Stimulated activated CD4-positive, alpha-beta T cell treated with anti-CD3 and anti-CD28 coated beads, Interleukin-2, amount 100 ng/mL, for 24 hours (primary cell): ENCODE results near the gene TMEM86A.

ENCODE experiments used
- DNase-seq, 2 donors: peaks; one replicate each; pipeline ENCODE4 v3.0.0-alpha.2; 2020

Gene TMEM86A

DNA sequence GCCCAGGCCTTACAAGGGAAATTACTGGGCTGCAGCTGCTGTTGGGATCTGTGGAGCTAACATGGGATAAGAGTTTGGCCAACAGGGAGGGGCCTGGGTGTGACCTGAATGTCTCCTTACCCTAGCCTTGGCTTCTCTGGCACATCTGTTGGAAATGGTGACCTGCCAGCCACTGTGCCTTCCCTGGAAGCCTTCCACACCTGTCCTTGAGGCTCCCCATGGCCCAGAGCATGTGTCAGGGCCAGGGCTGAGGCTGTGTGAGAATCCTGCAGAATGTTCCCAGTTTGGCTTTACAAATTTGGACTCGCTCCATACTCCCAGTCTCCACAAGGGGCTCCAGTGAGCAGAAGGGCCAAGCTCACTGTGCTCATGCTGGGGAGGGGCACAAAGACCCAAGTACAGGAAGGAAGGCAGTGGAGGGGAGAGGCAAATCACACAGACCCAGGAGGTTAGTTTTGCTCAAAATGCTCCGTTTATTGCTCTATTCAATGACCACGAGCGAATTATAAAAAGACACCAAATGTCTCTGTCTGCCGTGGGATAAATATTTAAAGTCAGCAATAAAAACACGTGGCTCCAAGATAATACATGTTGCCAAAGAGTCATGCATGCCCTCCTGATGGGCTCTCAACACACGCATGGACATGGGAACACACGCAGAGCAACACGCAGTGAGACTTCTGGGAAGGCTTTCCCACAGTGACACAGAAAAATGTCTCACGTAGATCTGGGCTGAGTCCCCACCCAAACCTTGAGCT, 29.1 kb downstream of the TMEM86A start:
- peak; percentile 60 to 66 for DNase-seq

DNA sequence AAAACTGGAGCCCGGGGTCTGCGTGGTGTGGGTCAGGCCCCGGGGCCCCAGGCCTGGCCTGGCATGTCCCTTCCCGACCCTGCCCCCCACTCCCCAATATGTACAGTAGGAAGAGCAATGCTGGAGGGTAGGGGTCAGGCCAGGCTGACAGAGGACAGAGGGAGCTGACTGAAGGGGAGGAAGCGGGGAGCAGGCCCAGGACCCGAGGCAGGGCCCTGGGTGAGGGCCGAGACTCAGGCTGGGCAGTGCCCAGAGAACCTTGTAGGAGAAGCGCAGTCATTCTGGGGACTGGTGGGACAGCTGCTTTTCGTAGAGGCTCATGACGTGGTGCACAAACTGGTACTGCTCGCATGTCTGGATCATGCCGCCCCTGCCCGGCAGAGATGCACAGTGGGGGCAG, 30.1 kb downstream of the TMEM86A start:
- no peak for DNase-seq

DNA sequence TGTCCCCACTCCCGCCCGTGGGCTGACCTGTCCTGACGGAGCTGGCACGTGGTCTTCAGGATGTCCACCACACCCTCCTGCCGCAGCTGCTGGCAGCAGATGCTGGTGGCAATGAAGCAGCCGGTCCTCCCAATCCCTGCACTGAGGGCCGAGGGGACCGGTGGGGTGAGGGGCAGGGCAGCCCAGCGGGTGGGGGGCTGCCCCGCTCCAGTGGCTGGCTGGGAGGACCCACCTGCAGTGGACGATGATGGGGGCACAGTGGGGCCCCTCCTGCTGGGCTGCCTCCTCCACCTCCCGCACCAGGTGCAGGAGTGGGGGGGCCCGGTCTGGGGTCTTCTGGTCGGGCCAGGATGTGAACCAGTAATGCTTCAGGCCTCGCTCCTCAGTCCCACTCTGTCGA, 30.8 kb downstream of the TMEM86A start:
- DNase-seq: no peak

DNA sequence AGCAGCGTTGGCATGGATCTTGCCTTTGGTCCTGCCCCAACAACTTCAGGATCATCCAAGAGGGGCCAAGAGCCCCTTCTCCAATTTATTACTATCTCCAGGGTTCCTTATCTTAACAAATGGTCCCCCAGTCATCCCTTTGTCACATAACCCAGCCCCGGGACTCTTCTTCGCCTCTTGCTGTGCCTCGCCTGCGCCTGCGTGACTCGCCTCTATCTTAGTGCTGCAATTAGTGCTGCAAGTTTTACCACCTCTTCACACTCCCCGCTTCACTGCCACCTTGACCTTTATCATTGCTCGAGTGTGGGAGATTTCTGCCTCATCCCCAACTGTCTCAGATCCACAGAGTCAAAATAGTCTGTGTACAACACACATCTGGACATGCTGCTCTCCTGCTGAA, 31.4 kb downstream of the TMEM86A start:
- no peak for DNase-seq

DNA sequence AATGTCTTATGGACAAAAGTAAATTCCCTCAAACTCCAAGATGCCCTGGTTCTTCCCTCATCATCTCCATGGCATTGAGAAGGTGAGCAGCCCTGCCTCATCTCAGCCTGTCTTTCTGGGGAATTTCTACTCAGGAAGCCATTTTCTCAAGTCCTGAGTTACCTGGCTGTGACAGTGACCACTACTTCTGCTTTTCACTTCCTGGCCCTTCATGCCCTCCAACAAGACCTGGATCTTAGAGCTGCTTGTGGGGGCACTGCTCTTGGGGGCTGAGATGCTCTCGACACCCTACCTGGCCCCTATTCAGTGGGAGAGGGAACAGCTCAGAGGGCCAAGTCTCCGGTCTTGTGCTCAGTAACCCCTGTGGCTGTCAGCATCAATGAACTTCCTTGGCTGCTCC, 32.9 kb downstream of the TMEM86A start:
- DNase-seq: no peak

DNA sequence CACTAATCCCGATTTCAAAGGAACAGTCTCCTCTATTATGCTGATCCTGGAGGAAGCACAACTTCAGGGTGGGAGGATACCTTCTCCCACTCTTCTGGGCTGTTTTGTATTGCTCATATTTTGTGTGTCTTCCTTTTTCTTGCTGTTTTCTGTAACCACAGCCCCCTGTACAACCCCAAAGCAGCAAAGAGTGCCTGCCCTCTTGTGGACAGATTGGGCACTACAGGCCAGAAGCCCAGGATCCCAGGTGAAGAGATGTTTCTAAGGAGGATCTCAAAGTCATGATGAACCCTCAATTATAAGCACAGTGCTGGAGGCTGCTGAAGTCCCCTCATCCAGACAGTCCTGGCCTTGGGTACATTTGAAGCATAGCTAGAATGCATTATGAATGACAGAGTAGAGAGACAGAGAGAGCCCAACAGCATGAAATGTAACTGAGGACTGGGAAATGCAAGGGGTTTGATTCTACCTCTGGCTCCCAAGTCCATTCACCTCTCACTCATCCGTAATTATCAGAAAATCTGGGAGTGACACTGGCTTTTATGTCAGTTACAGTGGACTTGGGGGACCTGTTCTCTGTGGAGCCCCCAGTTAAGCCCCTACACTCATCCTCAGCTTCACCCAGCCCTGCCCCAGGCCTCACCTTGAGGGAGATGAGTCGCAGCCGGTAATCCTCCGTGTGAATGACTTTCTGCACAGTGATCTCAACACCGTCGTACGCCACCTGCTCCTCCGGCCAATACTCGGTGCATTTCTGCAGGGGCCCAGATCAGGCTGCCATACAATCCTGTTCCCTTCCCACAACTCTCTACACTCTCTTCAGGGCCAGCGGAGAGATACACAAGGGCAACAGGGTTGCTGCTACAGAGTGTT, 33.6 kb downstream of the TMEM86A start:
- DNase-seq: peak; percentile 75 to 80

DNA sequence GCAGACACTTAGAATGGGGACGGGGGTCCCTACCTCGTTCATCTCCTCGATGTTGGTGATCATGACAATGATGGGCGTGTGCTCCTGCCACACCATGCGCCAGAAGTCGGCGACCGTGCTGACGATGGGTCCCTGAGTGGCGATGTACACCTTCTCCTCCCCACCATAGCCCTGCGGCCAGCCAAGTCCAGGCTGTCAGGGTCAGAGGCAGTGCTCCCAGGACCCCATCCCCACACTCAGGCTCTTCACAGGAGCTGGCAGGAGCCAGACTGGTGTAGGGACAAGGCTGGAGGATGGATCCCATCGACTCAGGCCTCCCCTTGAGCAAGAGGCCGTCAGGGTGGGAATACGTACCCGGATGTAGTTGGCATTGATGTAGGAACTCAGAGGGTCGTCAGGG, 34.6 kb downstream of the TMEM86A start:
- DNase-seq: no peak

DNA sequence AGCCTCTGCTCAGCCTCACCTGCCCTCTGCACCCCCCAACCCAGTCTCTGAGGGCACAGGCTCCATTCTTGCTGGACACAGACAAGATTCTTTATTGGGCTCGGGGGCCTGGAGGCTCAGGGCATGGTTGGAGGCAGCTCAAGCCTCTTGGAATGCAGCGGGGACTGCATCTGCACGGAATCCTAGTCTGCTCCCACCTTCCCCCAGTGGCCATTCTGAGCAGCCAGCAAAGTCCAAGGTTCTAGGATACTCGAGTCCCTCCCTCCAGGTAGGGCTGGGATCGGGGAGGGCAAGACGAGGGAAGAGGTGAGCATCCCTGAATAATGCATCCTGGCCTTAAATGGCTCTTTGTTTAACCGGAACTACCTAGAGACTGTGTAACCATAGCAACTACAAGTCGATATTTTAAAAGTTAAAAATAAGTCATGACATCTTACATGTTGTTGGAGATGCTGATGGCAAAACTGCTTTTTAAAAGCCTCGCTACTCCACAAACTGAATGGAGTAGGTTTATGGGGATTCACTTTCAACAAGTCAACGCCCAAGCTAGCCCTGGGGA, 38.1 kb downstream of the TMEM86A start:
- no peak for DNase-seq

GRCh38 chr11:18737642-18738041, 39.1 kb downstream of the TMEM86A start:
- no peak for DNase-seq

DNA sequence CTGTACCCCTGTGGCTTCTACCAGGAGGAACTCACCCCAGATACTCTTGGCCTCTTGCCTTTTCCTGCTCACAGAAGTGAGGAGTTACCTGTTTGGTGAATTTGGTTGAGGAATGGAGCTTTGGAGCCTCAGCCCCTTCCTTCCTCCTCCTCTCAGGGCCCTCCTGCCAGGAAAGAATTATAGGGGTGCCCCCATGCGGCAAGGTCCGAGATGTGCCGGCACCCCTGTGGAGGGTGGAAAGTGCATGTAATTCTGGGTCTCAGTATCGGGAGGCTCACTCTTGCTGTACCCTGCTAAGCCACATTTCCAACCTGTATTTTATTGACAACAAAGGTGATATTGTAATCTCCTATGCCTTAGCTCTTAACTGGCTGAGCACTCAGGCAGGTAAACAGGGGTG, 41.1 kb downstream of the TMEM86A start:
- DNase-seq: no peak

- DNase-seq: no peak
These were observed 43.2 kb downstream of the TMEM86A start for GRCh38 chr11:18741783-18742182.

DNA sequence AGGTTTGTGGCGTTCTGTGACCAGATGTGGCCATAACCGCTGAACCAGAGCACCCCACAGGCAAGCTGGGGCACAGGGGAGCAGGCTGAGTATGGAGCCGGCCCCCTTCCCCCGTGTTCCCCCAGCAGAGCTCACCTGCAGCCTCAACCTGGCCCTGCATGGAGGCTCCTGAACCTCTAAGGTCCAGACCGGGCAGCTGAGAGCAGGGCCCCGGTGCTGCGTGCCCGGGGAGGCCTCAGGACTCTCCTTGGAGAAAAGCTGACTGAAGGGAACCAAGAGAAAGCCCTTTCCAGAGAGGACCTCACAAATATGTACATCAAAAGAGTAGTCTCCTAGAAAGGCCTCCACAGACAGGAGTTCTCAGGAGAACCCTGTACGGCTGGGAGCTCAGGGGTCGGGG, 44.8 kb downstream of the TMEM86A start:
- no peak for DNase-seq

- no peak for DNase-seq
These were observed 45.4 kb downstream of the TMEM86A start for GRCh38 chr11:18743900-18744514.

DNA sequence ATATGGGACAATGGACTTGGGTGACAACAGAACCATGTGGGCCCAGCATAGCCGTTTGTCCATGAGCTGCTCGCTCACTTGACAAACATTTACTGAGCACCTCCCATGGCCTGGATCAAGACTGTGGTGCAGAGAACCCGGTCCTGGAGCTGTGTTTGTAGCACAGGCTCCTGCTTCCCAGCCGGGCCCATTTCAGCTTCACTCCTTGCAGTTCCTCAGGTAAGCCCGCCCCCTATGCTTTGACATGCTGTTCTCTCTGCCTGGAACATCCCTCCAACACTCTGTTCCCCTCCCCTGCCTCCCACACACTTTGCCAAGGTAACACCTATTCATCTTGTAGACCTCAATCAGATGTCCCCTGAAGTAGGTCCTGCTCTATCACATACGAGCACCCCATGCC, 46.7 kb downstream of the TMEM86A start:
- no peak for DNase-seq

DNA sequence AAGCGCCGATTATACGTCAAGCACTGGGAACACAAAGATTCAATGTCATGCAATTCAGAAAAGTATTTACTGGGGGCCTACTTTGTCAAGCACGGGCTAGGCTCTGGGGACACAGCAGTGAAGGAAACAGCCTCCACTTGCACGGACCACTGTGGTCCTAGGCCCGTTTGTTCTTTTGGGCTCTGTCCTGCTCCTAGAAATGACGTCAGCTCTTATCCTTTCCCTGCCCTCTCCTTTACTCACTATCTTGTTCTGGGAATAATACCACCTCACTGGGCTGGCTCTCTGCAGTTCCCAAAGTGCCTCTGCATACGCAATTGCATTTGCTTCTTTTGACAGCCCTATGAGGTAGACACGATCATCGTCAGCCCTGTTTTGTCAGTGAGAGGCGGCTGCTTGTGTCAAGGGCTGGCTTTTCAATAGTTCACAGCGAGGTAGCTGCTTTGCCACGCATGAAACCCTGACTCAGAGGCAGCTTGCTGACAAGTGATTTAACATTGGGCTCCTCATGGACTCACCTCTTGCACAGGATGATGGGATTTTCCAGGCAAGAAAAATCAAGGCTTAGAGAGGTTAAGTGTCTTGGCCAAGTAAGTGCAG, 50.3 kb downstream of the TMEM86A start:
- no peak for DNase-seq

DNA sequence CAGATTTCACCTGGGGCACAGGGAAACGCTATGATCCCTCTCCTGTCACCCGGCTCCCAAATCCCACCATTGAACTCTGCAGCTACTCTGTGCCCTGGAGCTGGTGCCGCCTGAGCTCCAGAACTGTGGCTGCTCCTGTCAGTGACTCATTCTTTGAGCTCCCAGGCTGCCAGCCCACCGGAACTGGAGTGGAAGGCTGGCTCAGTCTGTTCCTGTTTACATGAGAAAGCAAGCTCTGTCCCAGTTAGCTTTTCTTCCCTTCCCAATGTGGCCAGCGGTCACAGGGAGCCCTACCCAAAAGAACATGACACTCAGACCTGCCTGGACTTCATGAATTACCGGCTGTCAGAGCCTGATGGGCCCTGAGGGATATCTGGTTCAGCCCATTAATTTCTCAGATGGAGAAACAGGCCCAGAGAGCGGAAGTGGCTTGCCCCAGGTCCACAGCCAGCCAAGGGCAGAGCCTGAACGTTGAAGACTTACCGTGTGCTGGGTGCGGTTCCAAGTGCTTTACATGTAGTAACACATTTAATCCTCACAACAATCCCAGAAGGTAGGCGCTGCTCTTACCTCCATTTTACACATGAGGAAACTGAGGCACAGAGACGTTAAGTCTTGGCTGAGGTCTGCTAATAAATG, 51.2 kb downstream of the TMEM86A start:
- DNase-seq: no peak

DNA sequence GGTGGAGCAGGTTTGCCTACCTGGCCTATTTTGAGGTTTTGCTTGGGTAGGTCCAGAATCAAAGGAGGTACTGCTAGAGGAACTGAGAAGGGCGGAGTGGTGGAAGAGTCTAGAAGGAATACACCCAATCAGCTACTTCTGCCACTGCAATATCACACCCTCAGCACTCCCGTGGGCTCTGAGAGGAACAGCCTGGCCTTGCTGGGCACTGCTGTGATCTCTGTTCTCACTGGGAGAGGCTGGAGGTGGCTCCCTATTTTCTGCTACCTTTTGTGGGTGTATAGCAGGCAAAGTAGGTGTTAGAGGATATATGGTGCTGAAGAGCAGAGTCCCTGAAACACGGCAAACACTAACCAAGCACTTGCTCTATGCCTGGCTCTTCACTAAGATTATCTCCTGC, 52.4 kb downstream of the TMEM86A start:
- DNase-seq: no peak

DNA sequence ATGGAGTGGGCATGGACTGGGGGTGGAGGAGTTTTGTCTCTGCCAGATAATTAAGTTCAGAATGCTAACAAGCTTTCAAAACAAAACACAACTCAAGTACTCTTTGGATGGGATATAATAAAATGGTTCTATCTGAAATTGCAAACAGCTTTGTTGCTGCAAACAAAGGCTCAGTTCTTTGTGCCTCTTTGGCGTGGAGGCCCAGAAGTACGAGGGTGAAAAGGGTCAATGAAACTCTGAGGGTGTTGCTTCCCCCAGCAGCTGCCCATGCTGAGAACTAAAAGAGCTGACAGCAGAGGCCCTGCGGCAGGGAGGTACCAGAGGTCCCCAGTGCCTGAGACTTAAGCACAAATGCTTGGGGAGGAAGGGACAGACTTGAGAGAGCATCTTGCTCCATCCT, 53.9 kb downstream of the TMEM86A start:
- DNase-seq: no peak

GRCh38 chr11:18754308-18754707, 55.7 kb downstream of the TMEM86A start:
- no peak for DNase-seq
